B cell (primary cell): ENCODE data around the gene PYGL. TPM values are rescaled to one million over a fixed set of nuclear protein-coding genes. Genes with fewer than 3 reads are reported as not detected.
"Not testable (repeated sequence)": the region's sequence is repeated elsewhere in the genome, so short reads cannot be mapped to it uniquely, and the experiment has no call there.

Experiments
- ATAC-seq: fragments of 200-7000 bp; cut with Tn5 transposase; one replicate; pipeline ENCODE4 v1.10.0; 2021; ENCODE audit warnings: low read depth, mild to moderate bottlenecking, moderate number of reproducible peaks, moderate library complexity
- CTCF ChIA-PET: fragments of 350-600 bp; sonication (Branson Sonifier 250); formaldehyde crosslinking; loops from one replicate; lab custom pipeline; 2021; ENCODE audit warnings: antibody characterized with exemption, inconsistent platforms; lab: Charles Lee
- POLR2A ChIA-PET: fragments of 350-600 bp; sonication (Branson Sonifier 250); formaldehyde crosslinking; loops from one replicate; lab custom pipeline; 2021; ENCODE audit warnings: antibody characterized with exemption; lab: Charles Lee
- DNase-seq: peaks from one replicate; pipeline ENCODE4 v3.0.0; 2013
- H2AFZ ChIP-seq: 2 replicates; pipeline ENCODE4 v1.6.1; 2012; ENCODE audit warnings: mild to moderate bottlenecking, low read depth, low read length; ENCODE audit not compliant: insufficient read depth, poor library complexity, severe bottlenecking
- H3K27ac ChIP-seq, 2 donors: 1 replicate in 1 of 2; 2 replicates in 1 of 2; pipeline ENCODE4 v1.5.1; 2012 to 2013; ENCODE audit warnings: low read length in 2 of 2, mild to moderate bottlenecking in 2 of 2, moderate library complexity in 1 of 2
- H3K27me3 ChIP-seq, 4 experiments: fragments of 200-600 bp in 1 of 4; sonication (generic) in 1 of 4; replicated peaks in 1 of 4; 1 replicate in 2 of 4; 2 replicates in 2 of 4; pipeline versions ENCODE4 v1.6.1 to v1.7.0; 2013 to 2016; ENCODE audit warnings: low read length in 3 of 4, mild to moderate bottlenecking in 2 of 4, mixed read lengths in 1 of 4, moderate library complexity in 1 of 4; ENCODE audit not compliant: insufficient read depth in 4 of 4, control insufficient read depth in 3 of 4; ENCODE audit errors: control extremely low read depth in 1 of 4
- H3K36me3 ChIP-seq, 2 experiments: replicated peaks in 1 of 2; 1 replicate in 1 of 2; 2 replicates in 1 of 2; pipeline versions ENCODE4 v1.6.1 to v1.7.1; 2013; ENCODE audit warnings: low read length in 1 of 2; ENCODE audit not compliant: insufficient read depth in 2 of 2, control insufficient read depth in 1 of 2; ENCODE audit errors: control extremely low read depth in 1 of 2, extremely low read depth in 1 of 2
- H3K4me1 ChIP-seq, 2 donors: fragments of 200-600 bp in 1 of 2; sonication (generic) in 1 of 2; 1 replicate in 1 of 2; 2 replicates in 1 of 2; pipeline versions ENCODE4 v1.5.1 to v1.6.1; 2013 to 2017; ENCODE audit warnings: low read length in 2 of 2; ENCODE audit not compliant: control insufficient read depth in 2 of 2, insufficient read depth in 2 of 2
- H3K4me2 ChIP-seq: replicated peaks from 2 replicates; pipeline ENCODE3; 2012; ENCODE audit warnings: mild to moderate bottlenecking, low read depth, low read length; ENCODE audit not compliant: poor library complexity, severe bottlenecking
- H3K4me3 ChIP-seq, 5 experiments: fragments of 200-600 bp in 1 of 5; sonication (generic) in 1 of 5; 1 replicate in 3 of 5; 2 replicates in 2 of 5; pipeline versions ENCODE4 v1.5.1 to v1.7.0; 2011 to 2016; ENCODE audit warnings: low read length in 4 of 5, mild to moderate bottlenecking in 4 of 5, low read depth in 2 of 5, control low read depth in 1 of 5, moderate library complexity in 1 of 5; ENCODE audit not compliant: insufficient read depth in 1 of 5; ENCODE audit errors: control extremely low read depth in 1 of 5, extremely low read depth in 1 of 5
- H3K79me2 ChIP-seq: fragments of 200-600 bp; sonication (generic); one replicate; pipeline ENCODE4 v1.6.0; 2016; ENCODE audit warnings: low read length; ENCODE audit not compliant: control insufficient read depth, insufficient read depth
- H3K9ac ChIP-seq: fragments of 200-600 bp; sonication (generic); 2 replicates; pipeline ENCODE4 v1.6.1; 2017; ENCODE audit warnings: mild to moderate bottlenecking, low read length, moderate library complexity
- H3K9me3 ChIP-seq, 3 donors: one replicate each; pipeline versions ENCODE4 v1.6.1 to v1.7.1; 2013; ENCODE audit warnings: low read length in 2 of 3; ENCODE audit not compliant: control insufficient read depth in 2 of 3, insufficient read depth in 1 of 3; ENCODE audit errors: control extremely low read depth in 1 of 3
- H4K20me1 ChIP-seq: 2 replicates; pipeline ENCODE4 v1.6.0; 2012; ENCODE audit warnings: mild to moderate bottlenecking, low read length; ENCODE audit not compliant: insufficient read depth, control insufficient read depth, poor library complexity, severe bottlenecking
- H3K27ac Mint-ChIP-seq: one replicate; pipeline ENCODE4 v1.8.0; 2021; ENCODE audit warnings: mixed read lengths
- H3K27me3 Mint-ChIP-seq: one replicate; pipeline ENCODE4 v1.8.0; 2021; ENCODE audit warnings: mixed read lengths
- H3K4me1 Mint-ChIP-seq: one replicate; pipeline ENCODE4 v1.8.0; 2021; ENCODE audit warnings: mixed read lengths
- H3K4me3 Mint-ChIP-seq: one replicate; pipeline ENCODE4 v1.8.0; 2021; ENCODE audit warnings: mixed read lengths
- H3K9me3 Mint-ChIP-seq: one replicate; pipeline ENCODE4 v1.8.0; 2022; ENCODE audit warnings: mixed read lengths; ENCODE audit not compliant: insufficient read depth
- EZH2 ChIP-seq: IDR thresholded peaks from 2 replicates; pipeline ENCODE4 v1.6.1; 2012; ENCODE audit warnings: borderline replicate concordance, low read depth, mild to moderate bottlenecking, moderate library complexity, low read length; ENCODE audit not compliant: insufficient read depth, poor library complexity, severe bottlenecking
- WGBS: methylation state at CpG from one replicate; pipeline ENCODE4 v1.1.5; 2013; ENCODE audit warnings: missing lambda C conversion rate; ENCODE audit not compliant: insufficient coverage; 5-methylcytosine and 5-hydroxymethylcytosine counted together
- intact Hi-C: fragments of 100-400 bp; cut with micrococcal nuclease; formaldehyde crosslinking; loops from one replicate; pipeline ENCODE4 v1.10.0; 2022
- polyA plus RNA-seq: library from polyadenylated mRNA; depleted of rRNA; stranded (reverse); fragments of >200 nt; gene quantifications from 2 replicates; pipeline ENCODE4 v1.2.3, GENCODE V29; 2012
- total RNA-seq, 2 donors: library from RNA; stranded (reverse); fragments of 120-200 nt in 1 of 2; gene quantifications; 1 replicate in 1 of 2; 2 replicates in 1 of 2; pipeline versions ENCODE4 v1.2.3 to v1.2.4, GENCODE V29; 2013 to 2022
- TF ChIP-seq, protein P1 (sequence below): fragments of 200-600 bp; IDR thresholded peaks from one replicate; pipeline ENCODE4 v1.8.0; 2022; ENCODE audit warnings: antibody characterized with exemption, mild to moderate bottlenecking

PYGL gene
- total and polyA plus RNA-seq, 2 donors (not counting 1 experiment from before 2014, with no cell fraction given), result 0.60 to 0.64 TPM

DNA sequence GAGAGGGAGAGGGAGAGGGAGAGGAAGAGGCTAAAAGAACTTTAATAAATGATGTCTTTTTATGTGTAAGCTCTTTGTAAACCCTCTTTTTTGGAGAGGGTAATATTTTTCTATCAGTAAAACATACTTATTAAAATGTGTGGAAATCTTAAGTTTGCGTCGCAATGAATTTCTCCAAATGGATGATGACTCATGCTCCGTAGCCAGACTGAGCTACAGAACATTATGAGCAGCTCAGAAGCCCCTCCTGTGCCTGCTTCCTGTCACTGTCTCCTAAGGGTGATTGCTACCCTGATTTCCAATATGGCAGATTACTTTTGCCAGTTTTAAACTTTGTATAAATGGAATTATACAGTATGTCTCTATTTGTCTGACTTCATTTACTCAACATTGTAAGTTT is 13.0 kb upstream of the PYGL start:
- H3K4me3 Mint-ChIP-seq, result no peak overlapping the region
- no peak overlapping the region for H3K9ac ChIP-seq
- CTCF ChIA-PET, result interaction anchor here (1.5 kb wide), 1 partner anchor 262 kb away, joined by 7 read pairs; no protein-coding TSS in a partner anchor
- no peak overlapping the region for H3K27ac ChIP-seq
- H3K9me3 ChIP-seq, result no peaks in the 10 kb centered on the region
- TF ChIP-seq, protein P1, sequence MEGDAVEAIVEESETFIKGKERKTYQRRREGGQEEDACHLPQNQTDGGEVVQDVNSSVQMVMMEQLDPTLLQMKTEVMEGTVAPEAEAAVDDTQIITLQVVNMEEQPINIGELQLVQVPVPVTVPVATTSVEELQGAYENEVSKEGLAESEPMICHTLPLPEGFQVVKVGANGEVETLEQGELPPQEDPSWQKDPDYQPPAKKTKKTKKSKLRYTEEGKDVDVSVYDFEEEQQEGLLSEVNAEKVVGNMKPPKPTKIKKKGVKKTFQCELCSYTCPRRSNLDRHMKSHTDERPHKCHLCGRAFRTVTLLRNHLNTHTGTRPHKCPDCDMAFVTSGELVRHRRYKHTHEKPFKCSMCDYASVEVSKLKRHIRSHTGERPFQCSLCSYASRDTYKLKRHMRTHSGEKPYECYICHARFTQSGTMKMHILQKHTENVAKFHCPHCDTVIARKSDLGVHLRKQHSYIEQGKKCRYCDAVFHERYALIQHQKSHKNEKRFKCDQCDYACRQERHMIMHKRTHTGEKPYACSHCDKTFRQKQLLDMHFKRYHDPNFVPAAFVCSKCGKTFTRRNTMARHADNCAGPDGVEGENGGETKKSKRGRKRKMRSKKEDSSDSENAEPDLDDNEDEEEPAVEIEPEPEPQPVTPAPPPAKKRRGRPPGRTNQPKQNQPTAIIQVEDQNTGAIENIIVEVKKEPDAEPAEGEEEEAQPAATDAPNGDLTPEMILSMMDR, result no peak
- TF ChIP-seq EZH2, result no peak
- no peaks in the 10 kb centered on the region for H3K36me3 ChIP-seq
- 83% methylated on average over 3 of the region's 3 CpGs for WGBS
- no peaks in the 10 kb centered on the region for H3K4me1 Mint-ChIP-seq
- no peaks in the 10 kb centered on the region for H4K20me1 ChIP-seq
- intact Hi-C loops, result no loop called here
- peaks cover 6% of the 10 kb centered on the region for H3K27me3 Mint-ChIP-seq
- no peaks in the 10 kb centered on the region for H3K9me3 Mint-ChIP-seq
- no peaks in the 10 kb centered on the region for H3K4me1 ChIP-seq
- no peak overlapping the region for H3K4me2 ChIP-seq
- H3K27me3 ChIP-seq, result peaks cover 0 to 9% (median 0%) of the 10 kb centered on the region in 4 experiments
- H3K79me2 ChIP-seq, result no peaks in the 10 kb centered on the region
- DNase-seq, result no peak
- ATAC-seq, result no peak
- POLR2A ChIA-PET, result no interaction called here
- H2AFZ ChIP-seq, result no peak overlapping the region
- no peak overlapping the region for H3K4me3 ChIP-seq
- H3K27ac Mint-ChIP-seq, result no peak overlapping the region

DNA sequence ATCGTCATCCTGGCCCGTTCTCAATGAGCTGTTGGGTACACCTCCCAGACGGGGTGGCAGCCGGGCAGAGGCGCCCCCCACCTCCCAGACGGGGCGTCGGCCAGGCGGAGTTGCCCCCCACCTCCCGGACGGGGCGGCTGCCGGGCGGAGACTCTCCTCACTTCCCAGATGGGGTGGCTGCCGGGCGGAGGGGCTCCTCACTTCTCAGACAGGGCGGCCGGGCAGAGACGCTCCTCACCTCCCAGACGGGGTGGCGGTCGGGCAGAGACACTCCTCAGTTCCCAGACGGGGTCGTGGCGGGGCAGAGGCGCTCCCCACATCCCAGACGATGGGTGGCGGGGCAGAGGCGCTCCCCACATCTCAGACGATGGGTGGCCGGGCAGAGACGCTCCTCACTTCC is 12.1 kb upstream of the PYGL start:
- H4K20me1 ChIP-seq, CTCF ChIA-PET, intact Hi-C loops, H3K9me3 ChIP-seq, H3K9me3 Mint-ChIP-seq, H3K4me2 ChIP-seq, H3K27me3 ChIP-seq, H3K4me3 Mint-ChIP-seq, H3K9ac ChIP-seq, POLR2A ChIA-PET, H3K4me1 Mint-ChIP-seq, H3K4me1 ChIP-seq, H3K36me3 ChIP-seq, H3K4me3 ChIP-seq, DNase-seq, H2AFZ ChIP-seq, H3K27me3 Mint-ChIP-seq, H3K27ac Mint-ChIP-seq, H3K79me2 ChIP-seq, ATAC-seq, H3K27ac ChIP-seq: not testable (repeated sequence)
- 100% methylated on average over 11 of the region's 32 CpGs for WGBS
